ENCODE data around the gene PNPLA1.

PNPLA1 gene

DNA sequence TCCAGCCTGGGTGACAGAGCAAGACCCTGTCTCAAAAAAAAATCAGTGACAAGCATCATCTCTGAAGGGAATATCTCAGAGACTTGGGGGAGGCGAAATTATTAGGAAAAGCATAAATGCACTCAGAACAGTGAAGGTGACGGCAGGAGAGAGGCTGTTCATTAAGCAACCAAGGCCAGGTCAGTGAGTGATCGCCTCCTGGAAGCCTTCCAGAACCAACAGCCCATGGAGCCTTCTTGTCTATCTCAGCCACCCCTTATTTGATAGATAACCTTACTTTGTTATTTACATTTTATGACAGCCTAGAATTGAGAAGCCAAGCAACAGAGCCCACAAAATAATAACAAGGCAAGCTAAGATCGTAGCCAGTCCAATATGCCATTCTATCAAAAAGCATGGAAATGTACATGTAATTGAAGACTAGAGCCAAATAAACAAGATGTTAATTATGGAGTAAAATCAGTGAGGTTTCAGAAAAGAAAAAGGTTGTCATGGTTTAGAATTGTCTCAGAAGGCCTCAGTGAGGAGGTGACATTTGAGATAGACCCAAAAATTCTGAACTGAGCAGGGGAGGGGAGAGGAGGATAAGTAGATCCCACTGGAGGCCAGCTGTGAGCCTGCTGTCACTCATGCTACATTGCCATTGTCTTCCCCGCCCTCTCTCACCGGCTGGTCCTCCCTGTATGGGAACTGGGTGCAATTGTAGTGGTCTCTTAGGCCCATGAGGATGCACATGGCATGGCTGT, 49.0 kb downstream of the PNPLA1 start:
- DNase-seq, result no peak

DNA sequence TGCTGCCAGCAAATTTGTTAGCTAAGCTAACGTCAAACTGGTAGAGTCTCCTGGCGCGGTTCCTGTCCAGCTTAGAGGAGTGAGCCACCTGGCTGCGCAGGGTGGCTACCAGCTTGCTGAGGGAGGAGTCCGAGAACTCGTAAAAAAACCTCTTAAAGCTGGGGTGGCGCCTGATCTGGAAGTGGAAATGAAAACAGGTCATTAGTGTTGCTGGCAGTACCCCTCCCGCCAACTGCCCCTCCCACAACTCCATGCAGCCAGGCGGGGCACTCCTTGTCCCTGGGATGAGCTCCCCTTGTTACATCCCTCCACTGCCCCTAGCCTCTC, 49.5 kb downstream of the PNPLA1 start:
- no peak for DNase-seq

DNA sequence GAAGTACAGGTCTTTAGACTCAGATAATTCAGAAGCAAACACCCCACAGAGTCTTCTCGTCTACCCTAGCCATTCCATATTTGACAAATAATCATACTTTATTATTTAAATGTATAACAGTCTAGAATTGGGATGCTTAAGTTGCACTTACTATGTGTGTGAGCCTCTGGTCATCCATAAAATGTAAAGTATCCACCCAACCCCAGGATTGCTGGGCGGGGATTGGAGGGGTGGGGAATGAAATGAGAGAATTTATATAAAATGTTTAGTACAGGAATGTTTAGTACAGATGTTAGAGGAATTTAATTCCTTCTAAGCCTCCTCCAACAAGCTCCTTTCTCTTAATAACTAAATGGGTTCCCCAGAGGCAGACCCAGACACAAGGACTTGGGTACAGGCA, 50.0 kb downstream of the PNPLA1 start:
- no peak for DNase-seq

DNA sequence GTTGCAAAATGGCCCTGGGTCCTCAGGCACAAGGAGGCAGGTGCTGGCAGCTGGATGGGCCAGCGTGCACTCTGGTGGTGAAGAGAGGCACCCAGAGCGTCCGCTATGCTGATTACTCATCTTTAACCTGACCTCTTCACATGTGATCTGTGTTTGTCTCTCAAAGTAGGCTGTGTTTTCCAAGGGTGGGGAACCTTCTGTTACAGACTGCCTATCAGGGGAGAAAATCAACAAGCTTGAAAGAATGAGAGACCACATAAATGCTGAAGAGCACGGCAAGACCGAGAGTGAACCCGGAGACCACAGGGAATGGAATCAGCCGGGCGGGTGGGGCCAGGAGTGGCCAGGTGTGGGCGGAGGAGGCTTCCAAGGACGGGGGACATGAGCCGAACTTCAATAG, 50.6 kb downstream of the PNPLA1 start:
- DNase-seq, result no peak

DNA sequence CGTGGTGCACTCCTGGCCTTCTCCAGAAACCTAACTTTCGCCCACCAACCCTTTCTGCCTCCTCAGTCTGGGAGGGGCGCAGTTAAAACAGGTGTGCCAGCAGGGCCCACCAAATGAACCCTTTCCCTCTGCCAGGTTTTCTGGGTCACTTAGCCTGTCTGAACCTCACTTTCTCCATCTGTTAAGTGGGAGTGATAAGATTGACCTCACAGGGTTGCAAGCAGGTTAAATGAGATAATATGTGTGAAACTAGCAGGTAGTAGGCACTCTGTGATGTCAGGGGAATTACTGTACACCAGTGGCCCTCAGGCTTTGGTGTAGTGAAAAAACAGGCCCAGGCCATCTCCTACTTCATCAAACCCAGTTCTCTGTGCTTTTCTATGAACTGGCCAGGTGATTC, 52.7 kb downstream of the PNPLA1 start:
- DNase-seq, result no peak

DNA sequence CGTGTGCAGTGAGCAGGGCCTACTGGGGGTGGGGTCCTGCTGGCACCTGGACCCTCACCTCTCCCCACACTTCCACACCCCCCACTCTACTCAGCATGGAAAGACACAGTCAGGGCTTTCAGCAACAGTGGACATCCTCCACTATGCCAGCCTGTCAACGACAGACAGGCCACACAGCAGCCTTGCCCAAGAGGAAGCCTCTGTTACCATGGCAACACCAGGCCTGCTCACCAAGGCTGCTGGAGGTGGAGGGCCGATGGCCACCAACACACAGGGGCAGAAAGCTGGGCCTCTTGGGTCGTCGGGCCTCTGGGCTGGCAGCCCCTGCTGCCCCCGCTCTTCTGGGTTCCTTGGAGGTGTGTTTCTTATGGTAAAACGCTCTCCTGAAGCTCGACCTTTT, 53.2 kb downstream of the PNPLA1 start:
- DNase-seq, result no peak

DNA sequence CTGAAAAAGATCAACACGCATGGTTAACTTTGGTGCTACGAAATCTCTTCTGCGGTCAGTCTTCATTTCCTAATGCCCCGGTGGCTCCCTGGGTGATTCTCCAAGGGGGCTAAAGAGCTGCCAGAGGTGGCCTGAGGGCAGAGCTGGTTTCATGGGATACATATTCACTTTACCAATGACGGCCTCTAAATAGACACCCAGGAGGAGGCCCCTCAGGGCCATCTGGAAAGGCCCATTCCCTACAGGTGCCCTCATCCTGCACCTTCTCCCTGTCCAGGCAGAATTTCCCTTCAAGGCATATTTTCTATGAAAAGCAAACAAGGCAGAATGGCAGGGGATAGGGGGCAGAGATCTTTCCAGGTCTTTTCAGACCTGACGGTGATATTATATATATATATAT, 54.3 kb downstream of the PNPLA1 start:
- DNase-seq, result no peak

DNA sequence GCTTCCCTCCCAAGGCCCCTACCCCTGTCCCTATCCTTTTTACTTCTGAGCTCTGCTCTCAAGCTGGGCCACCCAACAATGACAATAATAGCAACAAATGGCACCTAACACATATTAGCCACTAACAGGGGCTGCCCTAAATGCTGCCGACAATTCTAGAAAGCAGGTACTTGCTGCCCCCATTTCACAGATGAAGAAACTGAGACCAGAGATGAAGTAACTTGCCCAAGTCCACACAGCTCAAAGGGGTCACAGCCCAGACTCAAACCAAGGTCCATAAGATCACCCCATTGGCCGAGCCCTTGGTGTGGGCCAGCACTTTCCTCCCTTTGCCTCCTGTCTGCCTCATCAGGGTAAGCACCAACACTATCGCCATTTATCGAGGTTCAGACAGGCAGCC, 54.9 kb downstream of the PNPLA1 start:
- DNase-seq, result no peak

DNA sequence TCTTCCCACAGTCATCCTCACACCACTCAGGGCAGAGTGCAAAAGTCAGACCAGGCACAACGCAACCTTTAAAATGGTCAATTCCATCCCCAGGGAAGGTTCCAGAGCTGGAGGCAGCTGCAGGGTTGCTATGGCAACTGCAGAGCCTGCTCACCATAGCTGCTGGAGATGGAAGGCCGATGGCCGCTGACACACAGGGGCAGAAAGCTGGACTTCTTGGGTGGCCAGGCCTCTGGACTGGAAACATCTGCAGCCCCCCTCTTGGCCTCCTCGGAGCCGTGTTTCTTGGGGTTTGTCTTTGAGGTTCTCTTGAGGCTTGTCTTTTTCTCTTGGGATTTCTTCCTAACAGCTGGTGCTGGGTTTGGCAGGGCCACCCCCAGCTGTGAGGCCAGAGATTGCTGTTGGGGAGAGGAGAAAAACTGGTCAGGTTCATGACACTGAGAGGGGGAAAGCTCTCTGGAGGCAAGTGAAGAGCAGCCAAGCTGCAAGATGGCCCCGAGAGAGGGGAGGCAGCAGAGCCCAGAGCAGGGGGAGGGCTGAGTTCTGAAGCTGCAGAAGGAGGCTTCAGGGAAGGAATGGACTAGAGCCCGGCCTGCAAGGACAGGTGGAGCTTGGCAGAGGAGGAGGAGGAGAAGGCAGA, 56.6 kb downstream of the PNPLA1 start:
- no peak for DNase-seq

DNA sequence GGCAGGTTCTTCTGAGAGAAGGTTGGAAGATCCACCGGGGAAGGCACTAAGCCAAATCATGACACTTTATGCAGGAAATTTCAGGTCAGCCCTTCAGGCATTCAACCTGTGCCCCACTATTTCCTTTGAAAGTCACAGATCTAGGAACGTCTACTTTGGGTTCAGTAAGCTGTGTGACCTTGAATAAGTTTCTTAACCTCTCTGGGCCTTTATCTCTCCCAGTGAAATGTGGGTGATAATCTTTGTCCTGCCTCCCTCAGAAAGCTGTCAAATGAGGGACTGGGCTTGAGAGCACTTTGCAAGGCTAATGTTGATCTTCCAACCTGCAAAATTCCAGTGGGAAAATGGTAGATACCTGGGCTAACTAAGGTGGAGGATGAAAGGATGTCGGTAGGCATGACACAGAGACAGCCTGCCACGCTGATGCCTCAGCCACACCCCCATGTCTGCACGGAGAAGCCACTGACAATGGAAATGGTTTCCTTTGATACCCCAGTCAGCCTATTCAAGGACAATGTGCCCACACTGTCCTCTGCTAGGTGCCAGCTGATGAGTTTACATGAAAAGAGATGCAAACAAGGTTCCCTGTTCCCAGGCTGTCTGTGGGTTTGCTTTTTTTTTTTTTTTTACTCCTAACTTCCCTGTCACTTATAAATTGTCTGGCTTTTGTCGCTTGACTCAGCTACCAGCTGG, 57.5 kb downstream of the PNPLA1 start:
- no peak for DNase-seq

DNA sequence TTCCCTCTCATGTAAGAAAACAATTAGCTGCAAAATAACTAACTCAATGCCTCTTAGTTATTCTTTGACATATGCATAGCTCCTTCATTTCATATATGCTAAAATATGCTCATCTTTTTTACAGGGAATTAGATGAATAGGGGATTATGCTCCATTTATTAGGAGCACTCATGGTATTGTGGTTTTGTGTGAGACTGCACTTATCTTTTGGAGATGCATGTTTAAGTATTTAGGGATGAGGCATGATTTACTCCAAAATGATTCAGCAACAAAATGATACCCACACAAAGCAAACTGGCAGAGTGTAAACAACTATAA, 58.0 kb downstream of the PNPLA1 start:
- no peak for DNase-seq

DNA sequence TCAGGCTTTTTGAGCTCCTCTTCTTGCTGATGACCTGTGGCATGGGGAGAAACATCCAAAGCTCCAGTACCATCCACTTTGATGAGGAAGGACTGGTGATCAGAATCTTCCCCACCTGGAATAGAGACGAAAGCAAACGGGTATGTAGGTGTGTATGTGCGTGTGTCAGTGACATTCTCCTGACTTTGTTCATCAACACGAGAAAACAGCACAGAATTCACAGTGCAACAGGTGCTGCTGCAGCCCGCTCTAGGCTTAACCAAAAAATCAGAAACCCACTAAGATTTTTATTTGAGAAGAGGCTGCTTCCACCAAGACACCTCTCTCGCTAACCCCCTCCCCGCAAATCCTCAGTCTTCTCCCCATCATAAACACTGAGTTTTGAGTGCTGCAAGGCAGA, 58.7 kb downstream of the PNPLA1 start:
- no peak for DNase-seq

DNA sequence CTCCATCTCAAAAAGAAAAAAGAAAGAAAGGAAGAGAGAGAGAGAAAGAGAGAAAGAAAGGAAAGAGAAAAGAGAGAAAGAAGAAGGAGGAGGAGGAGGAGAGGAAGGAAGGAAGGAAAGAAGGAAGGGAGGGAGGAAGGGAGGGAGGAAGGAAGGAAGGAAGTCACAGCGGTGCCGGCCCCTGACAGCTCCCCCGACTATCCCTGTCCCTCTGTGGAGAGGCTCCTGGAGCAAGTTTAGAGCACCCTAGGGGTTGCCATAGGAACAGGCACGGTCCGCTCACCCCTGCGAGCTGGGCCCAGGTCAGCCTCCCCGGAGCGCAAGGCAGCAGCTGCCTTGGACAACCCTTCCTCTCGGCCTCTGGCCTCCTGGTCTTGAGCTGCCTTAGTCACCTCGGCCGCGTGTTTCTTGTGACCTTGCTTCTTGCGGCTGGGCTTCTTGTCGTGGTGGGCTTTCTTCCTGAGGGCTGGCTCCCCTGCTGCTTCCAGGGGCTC, 60.0 kb downstream of the PNPLA1 start:
- no peak for DNase-seq

DNA sequence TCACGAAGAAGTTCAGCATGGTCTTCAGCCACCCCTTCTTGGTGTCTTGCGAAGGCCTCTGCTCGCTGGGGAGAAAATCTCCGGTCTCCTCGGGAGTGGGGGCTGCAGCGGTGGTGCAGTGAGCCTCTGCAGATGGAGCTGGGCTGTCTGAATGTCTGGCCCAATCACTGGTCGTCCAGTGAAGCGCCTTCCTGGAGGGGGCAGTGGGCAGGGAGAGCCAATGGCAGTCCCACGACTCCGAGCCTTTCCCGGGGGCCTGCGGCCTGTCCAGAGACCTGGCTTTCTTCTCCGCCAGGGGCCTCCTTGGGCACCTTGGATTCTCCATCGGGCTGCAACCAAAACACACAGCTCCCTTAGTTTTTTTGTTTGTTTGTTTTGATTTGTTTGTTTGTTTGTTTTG, 60.5 kb downstream of the PNPLA1 start:
- DNase-seq, result no peak

DNA sequence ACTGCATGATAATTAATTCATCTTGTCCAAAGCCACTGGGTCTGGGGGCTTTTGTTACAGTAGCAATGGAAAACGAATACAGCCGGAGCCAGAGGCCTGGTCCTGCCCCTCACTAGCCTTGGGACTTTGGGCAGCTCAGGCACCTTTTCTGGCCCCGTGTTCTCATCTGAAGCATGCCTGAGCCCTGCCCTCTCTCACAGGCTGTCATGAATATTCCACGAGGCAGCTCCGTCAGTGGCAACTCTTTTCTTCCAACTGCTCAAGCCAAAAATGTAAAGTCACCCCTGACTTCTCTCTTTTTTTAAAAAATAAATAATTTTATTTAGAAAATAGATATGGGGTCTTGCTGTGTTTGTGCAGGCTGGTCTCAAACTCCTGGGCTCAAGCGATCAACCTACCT, 61.5 kb downstream of the PNPLA1 start:
- no peak for DNase-seq

DNA sequence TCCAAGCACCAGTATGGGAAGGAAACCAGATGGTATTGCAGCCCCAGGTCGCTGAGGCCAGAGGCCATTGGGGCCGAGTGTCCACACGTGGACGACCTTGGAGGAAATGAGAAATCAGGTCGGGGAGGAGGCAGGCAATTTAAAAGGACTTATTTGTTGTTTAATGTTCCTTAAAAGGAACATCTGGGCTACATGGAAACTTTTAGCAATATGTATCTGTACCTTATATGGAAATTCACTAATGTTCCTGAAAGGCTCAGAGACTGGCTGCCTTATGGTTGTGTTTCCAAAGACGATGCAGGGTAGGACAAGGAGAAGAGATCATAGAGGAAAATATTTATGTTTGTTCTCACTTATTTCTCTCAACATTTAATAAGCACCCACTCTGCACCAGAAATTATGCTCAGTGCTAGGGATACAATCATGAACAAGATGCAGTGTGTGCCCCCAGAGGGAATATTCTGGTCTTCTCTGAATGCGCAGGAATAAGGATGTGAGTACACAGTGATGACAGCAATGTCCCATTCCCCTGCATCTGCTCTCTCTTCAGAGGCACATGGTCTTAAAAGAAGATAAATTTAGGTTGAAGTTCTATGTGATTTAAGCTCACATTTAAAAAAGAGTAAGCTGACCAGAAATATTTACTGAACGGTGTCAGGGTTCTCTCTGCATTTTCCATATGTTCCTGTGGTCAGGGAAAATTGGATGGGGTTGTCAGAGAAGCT, 63.5 kb downstream of the PNPLA1 start:
- DNase-seq, result no peak

DNA sequence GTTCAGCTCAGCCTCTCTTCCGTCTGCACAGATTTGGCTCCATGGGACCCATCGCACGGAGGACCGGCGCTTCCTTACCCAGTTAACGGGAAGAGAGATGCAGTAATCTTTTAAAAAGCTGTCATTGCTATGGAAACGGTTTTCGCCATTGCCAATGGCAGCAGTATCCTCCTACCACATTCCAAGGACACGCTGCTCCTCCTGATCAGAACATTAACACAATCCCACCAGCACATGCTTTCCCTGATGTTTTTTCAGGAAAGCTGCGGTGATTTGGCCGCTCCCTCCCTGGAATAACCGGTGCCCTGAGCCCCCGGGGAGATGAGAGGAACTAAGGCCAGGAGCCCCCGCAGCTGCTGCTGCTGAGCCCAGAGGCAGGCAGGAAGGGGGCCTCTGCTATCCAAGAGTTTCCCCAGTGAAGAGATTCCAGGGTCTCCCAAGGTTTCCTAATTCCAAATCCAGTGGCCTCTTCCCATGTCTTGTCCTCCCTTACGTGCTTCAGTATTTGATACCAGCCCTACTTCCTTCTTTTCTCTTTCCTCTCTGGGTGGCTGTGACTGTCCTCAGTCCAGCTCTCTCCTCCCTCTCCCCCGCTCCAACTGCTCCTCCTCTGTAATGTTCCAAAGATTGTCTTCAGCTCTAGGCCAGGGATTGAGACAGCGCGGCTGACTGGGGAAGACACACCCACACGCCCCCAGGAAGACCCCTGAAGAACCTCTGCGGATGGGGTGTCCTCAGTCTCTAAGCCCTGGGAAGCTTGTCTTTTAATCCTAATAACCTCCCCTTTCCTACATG, 64.3 kb downstream of the PNPLA1 start:
- no peak for DNase-seq

DNA sequence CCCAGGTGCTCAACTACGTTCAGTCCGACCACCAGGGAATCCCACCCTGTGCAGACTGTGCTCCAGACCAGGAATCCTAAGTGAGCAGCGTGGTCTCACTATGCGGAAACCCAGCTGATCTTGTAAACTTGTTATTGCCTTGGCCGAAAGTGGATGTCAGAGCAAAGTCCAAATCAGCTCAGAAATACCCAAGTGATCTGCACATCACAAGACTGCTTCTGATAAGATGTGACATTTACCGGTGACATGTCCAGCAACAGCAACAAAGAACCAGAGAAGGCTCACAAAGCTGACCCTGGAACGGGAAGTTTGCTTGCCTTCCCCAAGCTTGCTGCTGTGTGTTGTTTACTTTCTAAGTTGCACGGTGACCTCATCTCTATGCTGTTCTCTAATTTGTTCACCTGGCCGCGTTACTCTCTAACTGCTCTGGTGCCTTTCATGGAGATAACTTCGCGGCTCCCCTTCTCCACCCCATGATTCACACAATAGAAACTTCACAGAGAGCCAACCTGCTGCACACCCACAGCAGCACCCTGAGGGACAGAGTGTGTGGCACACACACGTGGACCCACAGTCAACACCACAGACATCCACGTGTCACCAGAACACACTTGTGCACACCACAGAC, 65.1 kb downstream of the PNPLA1 start:
- DNase-seq, result no peak

DNA sequence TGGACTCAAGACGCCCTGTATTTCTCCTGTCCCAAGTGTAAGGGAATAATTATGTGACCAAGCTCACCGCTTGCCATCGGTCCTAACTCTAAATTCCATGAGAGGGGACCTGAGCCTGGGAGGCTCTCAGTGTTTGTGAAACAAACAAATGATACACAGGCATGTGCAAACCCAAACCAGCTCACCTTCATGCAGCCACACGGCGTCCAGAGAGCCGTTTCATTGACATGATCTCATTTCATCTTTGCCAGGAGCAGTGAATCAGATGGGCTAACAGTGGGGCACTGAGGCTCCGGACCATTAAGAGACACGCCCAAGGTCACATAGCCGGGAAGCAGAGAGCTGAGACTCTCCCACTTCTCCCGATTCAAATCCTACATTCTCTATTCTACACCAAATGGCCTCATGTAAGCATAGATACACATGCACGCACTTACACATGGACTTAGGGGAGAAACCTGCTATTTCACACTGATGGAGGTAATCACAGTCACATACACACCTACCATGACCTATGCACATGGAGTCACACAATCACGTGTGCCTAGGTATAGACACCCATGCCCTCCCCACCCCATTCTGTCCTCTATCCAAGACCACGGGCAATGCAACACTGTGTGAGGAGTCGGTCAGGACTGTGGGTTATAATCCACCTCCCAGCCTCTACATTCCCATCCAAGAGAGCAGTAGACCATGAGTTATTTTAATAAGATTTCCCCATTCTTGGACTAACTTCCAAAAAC, 65.8 kb downstream of the PNPLA1 start:
- DNase-seq, result no peak

DNA sequence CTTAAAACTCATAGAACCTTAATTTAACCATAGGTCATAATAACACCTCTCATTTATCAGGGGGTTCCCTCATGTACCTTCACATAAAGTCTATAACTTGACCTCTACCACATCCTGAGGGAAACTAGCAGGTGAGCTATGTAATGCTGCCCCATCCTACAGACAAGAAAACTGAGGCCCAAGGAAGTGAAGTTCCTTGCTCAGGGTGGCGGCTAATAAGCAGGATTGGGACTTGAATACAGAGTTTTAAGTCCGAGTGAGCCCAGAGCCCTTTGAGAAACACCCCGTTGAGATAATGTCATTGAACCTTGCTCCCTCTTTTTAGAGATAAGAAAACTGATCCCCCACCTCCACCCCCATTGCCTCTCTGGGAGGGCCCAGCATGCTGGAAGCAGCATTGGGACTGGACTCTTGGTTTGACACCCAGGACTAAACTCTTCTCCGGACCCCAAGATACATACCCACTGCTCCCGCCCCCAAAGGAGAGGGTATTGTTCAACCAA, 66.4 kb downstream of the PNPLA1 start:
- no peak for DNase-seq

DNA sequence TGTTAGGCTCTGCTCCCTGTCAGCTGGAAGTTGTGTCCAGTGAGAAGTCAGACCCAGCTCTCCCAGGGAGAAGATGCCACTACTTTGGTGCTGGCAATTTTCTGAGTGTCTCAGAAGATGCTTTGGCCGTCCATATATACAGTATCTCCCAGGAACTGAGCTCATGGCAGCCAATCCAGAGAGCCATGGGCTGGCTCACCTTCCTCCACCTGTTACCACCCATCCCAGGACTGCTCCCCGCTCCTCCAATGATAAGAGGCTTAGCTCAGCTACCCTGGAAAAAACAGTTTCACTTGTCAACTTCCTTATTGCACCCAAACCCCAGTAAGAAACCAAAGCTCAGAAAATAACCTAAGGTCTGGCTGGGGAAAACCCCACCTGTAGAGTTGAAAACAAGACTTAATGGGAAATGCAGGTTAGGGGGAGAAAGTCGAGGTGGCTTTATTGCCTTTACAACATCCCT, 67.0 kb downstream of the PNPLA1 start, which contains the start of gene BNIP5:
Gene BNIP5, minus strand, starts transcription at position 110 of the 463 bp plus-strand sequence. CDS start 6,198 bp downstream, outside the sequence.
- no peak for DNase-seq
